Loucy (cell line): ENCODE measurements around the gene UPF2.
"Not testable (repeated sequence)": the region's sequence is repeated elsewhere in the genome, so short reads cannot be mapped to it uniquely, and the experiment has no call there.

Experiments used
- EZH2phosphoT487 ChIP-seq: fragments of 200-600 bp; IDR thresholded peaks from 2 replicates; pipeline ENCODE4 v1.6.1; 2018; ENCODE audit warnings: antibody characterized with exemption, mild to moderate bottlenecking, moderate library complexity, borderline replicate concordance
- TF ChIP-seq, protein P1 (sequence below): fragments of 200-600 bp; sonication (generic); conservative IDR thresholded peaks from 2 replicates; pipeline ENCODE4 v1.5.1; 2014; ENCODE audit warnings: mild to moderate bottlenecking, antibody characterized with exemption, low read length

DNA sequence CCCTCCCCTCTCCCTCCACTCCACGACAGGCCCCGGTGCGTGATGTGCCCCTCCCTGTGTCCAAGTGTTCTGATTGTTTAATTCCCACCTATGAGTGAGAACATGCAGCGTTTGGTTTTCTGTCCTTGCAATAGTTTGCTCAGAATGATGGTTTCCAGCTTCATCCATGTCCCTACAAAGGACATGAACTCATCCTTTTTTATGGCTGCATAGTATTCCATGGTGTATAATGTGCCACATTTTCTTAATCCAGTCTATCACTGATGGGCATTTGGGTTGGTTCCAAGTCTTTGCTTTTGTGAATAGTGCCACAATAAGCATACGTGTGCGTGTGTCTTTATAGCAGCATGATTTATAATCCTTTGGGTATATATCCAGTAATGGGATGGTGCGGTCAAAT lies 70.1 kb downstream of the UPF2 start:
- TF ChIP-seq, protein P1, sequence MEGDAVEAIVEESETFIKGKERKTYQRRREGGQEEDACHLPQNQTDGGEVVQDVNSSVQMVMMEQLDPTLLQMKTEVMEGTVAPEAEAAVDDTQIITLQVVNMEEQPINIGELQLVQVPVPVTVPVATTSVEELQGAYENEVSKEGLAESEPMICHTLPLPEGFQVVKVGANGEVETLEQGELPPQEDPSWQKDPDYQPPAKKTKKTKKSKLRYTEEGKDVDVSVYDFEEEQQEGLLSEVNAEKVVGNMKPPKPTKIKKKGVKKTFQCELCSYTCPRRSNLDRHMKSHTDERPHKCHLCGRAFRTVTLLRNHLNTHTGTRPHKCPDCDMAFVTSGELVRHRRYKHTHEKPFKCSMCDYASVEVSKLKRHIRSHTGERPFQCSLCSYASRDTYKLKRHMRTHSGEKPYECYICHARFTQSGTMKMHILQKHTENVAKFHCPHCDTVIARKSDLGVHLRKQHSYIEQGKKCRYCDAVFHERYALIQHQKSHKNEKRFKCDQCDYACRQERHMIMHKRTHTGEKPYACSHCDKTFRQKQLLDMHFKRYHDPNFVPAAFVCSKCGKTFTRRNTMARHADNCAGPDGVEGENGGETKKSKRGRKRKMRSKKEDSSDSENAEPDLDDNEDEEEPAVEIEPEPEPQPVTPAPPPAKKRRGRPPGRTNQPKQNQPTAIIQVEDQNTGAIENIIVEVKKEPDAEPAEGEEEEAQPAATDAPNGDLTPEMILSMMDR: not testable (repeated sequence)
- not testable (repeated sequence) for TF ChIP-seq EZH2phosphoT487
